ENCODE measurements around the gene FNTB.

Gene FNTB

DNA sequence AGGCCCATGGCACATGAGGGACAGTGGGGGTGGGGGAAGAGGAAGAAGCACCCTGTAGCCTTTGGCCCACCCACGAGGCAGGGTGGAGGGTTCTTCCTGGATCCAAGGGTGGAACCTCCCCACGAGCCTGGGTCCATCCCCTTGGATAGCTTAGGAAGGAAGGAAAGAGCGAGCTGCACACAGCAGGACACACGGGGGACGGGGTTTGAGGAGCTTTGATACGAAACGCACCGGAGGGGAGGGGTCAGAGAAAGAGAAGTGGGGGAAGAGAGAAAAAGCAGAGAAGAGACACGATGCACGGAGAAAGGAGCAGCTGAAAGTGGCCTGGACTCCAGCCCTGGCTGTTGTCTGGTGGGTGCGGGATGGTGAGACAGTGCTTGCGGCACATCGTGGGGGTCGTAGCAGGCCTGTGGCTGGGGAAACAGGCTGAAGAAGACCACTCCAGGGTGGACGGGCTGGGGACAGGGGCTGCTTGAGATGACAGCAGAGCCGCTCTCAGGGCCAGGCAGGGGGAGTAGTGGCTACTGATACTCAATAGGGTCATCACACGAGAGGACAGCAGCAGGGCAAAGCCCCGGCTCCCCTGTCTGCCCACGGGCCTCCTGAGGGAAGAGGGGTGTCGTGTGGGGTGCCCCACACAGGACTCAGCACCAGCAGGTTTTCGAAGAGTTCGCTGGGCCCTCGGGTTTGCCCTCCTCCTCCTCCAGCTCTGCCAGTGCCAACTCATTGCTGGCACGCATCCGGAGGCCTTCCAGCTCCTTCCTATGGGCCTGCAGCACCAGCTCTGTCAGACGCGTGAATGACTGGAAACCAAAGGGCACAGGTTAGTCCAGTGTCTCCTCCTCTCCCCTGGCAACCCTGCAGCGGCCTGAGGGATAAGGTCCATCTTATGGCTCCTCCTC lies 38.7 kb upstream of the FNTB start:
- no peak overlapping the region for H3K27ac ChIP-seq
- no peak for TF ChIP-seq ZFX (IDR thresholded peaks at IDR 0.05)
- TF ChIP-seq, protein P1, sequence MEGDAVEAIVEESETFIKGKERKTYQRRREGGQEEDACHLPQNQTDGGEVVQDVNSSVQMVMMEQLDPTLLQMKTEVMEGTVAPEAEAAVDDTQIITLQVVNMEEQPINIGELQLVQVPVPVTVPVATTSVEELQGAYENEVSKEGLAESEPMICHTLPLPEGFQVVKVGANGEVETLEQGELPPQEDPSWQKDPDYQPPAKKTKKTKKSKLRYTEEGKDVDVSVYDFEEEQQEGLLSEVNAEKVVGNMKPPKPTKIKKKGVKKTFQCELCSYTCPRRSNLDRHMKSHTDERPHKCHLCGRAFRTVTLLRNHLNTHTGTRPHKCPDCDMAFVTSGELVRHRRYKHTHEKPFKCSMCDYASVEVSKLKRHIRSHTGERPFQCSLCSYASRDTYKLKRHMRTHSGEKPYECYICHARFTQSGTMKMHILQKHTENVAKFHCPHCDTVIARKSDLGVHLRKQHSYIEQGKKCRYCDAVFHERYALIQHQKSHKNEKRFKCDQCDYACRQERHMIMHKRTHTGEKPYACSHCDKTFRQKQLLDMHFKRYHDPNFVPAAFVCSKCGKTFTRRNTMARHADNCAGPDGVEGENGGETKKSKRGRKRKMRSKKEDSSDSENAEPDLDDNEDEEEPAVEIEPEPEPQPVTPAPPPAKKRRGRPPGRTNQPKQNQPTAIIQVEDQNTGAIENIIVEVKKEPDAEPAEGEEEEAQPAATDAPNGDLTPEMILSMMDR (conservative IDR thresholded peaks at IDR 0.05) = no peak

DNA sequence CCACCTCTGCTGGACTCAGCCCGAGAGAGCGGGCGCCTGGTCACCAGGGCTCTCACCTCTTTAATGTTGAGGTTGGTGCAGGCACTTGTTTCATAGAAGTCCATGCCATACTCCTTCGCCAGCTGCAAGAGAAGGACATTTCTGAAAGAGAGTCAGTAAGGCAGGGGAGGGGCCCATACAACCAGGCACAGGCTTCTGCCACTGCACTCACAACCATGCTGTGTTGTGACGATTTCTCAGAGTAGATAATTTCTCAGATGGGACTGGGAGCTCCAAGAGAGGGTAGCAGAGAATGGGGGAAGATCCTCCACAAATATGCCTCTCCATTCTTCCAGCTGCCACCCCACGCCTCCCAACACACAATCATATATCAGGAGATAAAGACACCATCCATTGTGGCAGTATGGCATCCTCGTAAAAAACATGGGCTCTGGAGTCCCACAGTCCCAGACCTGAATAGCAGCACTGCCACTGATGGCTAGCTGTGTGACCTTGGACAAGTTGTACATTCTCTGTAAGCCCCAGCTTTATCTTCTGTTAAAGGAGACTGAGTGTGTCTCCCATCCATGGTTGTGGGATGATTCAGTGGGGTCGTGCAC lies 38.0 kb upstream of the FNTB start:
- TF ChIP-seq, protein P1 (conservative IDR thresholded peaks at IDR 0.05) = no peak
- TF ChIP-seq ZFX (IDR thresholded peaks at IDR 0.05) = no peak
- H3K27ac ChIP-seq = no peak overlapping the region

DNA sequence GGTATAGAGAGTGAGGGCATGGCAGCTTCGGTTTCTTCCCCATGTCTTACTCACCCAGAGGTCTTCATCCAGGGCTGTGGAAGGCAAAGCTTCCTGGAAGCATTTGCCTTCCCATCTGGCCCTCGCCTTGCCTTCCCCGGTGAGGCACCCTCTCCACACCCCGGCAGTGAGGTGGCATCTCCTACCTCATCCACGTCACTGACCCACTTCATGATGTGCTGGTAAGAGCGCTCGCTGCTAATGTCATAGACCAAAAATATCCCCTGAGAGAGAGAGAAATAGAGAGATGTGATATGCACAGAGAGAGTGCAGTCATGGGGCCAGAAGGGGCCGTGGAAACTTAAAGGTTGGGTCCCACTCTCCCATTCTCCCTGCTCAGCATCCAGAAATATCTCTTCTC lies 35.8 kb upstream of the FNTB start:
- TF ChIP-seq, protein P1 (conservative IDR thresholded peaks at IDR 0.05) = no peak
- no peak for TF ChIP-seq ZFX (IDR thresholded peaks at IDR 0.05)
- no peak overlapping the region for H3K27ac ChIP-seq

DNA sequence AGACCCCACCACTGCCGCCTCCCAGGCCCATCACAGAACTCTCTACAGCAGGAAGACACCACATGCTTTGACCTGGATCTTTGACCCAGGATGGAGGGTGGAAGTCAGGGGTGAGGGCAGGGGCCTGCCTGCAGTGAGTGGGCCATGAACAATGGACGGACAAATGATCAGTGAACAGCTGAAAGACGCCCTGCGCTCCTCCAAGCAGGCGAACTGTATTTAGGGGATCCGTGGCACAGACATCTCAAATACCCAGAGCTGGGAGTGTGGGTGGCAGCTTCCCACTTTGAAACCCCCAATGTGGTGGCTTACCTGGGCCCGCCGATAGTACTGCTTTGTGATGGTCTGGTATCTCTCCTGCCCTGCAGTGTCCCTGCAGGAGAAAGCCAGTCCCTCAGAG lies 35.4 kb upstream of the FNTB start:
- H3K27ac ChIP-seq = no peak overlapping the region
- TF ChIP-seq ZFX (IDR thresholded peaks at IDR 0.05) = no peak
- TF ChIP-seq, protein P1 (conservative IDR thresholded peaks at IDR 0.05) = no peak

DNA sequence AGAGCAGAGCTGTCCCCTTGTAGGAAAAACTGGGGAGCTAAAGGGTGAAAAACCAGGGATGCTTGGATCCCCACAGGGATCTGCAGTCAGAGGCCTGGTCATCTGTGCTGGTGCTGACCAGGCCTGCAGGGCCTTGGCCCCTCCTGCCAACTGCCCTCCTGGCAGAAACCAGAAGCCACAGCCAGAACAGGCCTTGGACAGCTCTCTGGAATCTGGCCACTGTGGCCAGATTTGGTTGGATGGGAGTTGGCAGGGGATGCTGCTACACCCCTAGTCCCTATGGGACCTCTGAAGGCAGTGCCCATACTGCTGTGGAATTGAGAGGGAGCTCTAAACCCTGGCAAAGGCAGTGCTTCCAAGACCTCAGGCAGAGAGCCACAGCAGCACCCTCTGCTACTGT lies 35.0 kb upstream of the FNTB start:
- H3K27ac ChIP-seq = no peak overlapping the region
- TF ChIP-seq ZFX (IDR thresholded peaks at IDR 0.05) = no peak
- TF ChIP-seq, protein P1 (conservative IDR thresholded peaks at IDR 0.05) = no peak

DNA sequence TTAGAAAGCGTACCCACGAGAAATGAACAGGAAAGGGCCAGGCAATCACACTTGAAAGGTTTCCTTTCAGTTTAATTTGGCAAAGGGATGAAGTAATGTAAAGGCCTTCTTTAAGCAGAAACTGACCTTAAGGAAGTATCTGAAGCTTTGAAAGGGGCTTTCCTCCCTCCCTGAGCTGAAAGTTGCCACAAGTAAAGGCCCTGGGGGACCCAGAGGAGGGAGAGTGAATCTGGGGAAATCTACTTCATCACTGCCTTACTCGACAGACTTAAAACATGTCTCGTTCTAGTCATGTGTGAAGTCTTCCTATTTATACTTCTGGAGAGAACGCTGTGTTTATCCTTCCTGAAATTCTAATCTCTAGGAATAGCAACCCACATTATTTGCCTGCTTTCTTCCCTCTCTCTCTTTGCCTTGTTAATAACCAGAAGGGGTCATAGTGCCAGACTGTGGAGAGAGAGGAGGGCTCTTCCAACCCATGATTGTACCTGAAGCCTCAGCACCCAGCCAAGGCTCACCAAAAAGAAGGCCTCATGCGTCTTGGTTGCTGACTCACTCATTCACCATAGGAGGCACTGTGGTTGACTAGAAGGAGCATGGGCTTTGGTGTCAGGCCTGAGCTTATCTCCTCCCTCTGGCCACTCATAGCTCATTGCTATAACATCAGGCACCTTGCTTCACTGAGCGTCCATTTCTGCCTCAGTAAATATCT lies 33.9 kb upstream of the FNTB start:
- TF ChIP-seq, protein P1 (conservative IDR thresholded peaks at IDR 0.05) = no peak
- TF ChIP-seq ZFX (IDR thresholded peaks at IDR 0.05) = no peak
- no peak overlapping the region for H3K27ac ChIP-seq

DNA sequence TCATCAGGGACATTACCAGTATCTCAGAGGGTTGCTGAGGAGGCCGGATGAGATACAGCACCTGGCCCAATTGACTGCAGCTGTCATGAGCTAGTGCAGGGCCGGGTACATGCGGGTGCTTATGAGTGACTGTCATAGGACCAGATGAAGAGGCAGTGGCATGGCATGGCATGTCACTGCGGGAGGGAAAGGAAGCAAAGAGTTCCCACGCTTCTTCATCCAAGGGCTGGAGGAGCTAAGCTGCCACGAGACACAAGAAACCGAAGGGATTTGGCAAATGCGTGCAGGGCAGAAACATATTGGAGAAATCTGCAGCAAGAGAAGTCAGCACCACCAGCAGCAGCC lies 33.4 kb upstream of the FNTB start:
- no peak for TF ChIP-seq ZFX (IDR thresholded peaks at IDR 0.05)
- TF ChIP-seq, protein P1 (conservative IDR thresholded peaks at IDR 0.05) = no peak

More for the DNA sequence above, 33.4 kb upstream of the FNTB start:
- no peak overlapping the region for H3K27ac ChIP-seq
